CD4-positive, alpha-beta T cell treated with Interleukin-15 for 1 hour (primary cell): ENCODE results near the gene KMT2D.

Source experiments
- DNase-seq: peaks from one replicate; pipeline ENCODE4 v3.0.0-alpha.2; 2020

KMT2D gene

DNA sequence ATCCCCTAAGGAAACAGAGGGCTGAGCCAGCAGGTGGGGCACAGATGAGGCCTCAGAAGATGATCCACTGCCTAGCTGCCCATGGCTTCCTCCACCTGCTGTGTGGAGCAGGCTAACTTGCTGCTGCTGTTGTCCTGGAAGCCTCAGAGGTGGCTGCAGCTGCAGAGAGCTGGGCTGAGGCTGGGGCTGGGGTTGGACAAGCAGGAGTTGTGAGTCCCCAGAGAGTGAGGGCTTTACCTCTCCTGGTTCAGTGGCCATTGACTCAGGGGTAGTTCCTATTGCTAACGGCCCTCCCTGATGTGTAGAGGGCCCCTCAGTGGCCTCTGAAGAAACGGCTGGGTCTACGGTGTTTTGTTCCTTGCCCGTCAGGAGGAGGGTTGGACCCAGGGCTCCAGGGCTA is 28.3 kb downstream of the KMT2D start:
- no peak for DNase-seq

- DNase-seq = no peak
These were observed 28.9 kb downstream of the KMT2D start for GRCh38 chr12:49031573-49032161.

DNA sequence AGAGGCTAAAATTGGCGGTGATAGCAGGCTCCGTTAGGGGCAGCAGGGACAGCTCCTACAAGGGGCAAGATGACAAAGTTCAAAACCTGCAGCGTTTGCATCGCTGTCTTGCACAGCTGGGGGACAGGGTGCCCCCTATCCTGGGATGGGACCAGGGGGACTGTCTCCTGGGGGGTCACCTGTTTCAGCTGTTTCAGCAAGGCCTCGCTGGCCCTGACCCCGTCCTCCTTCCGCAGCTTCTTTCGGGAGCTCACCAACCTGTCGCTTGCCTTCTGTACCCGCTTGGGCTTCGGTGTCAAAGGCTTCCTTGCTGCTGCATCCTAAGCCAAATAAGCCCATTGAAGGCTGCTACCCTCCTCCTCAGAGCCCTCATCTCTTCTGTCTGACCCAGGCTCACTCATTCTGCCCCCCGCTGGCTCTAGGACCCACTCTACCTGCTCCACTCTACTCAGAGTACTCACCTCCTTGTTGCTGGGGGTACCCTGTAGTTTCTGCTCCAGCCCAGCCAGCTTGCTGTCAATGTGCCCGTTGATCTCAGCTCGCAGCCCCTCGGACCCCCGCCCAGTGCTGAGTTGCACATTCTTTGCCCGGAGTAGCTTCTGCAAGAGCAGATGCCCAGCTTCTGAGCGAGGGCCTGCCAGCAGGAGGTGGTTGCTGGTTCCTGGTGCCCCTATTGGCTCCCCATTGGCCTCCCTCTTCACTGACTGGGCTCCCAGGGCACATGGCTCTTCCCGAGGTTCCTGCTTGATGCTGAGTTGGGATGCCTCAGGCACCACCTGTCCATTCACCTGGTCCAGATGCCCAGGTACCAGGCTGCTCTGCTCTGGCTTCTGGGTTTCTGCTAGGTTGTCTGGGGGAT is 29.7 kb downstream of the KMT2D start:
- DNase-seq = no peak

DNA sequence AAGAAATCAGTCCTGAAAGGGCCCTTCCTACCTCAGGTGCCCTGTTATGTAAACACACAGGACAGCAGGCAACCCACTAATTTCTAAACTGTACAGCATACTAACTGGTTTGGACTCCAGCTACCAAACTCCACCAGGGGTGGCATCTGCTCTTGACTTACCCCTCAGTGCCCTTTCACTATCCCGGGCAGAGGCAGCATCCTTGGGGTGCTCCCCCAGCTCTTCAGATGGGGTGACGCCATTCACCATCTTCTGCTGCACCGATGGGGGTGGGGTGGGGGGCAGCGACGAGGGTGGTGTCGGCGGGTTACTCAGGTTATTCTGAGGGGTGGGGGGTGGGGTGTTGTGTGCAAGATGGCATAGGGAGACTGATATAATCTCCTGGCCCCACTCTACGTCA is 30.5 kb downstream of the KMT2D start:
- no peak for DNase-seq

GRCh38 chr12:49028666-49029275 is 31.8 kb downstream of the KMT2D start:
- DNase-seq = no peak

GRCh38 chr12:49027846-49028555 is 32.6 kb downstream of the KMT2D start:
- no peak for DNase-seq

GRCh38 chr12:49026678-49027480 is 33.7 kb downstream of the KMT2D start:
- DNase-seq = no peak

DNA sequence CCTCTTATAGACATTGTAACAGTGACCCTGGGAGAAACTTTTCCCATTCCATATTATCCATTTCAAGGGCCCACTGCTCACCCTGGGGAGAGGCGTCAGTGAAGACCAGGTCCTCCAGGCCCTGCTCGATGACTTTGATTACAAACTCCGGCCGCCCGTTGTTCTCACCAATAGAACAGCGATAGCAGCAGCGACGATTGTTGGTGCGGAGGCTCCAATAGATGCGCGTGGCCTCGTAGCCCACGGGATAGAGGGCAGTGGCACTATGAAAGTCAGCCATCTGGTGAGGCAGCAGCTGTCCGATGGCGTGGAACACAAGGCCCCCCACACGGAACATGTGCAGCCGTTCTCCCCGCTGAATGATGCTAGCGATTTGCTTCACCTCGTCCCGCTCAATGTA is 34.5 kb downstream of the KMT2D start:
- DNase-seq = no peak

DNA sequence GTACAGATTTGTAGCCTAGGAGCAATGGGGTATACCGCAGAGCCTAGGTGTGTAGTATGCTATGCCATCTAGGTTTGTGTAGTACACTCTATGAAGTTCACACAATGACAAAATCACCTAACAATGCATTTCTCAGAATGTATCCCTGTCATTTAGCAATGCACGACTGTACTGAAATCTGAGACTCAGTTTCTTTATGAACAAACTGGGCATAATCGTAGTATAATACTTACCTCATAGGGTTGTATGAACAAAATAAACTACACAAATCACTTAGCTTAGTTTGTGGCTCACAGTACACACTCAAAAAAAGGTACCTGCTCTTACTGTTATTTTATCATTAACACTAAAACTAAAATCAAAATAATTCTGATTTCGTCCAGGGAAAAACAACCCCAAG is 35.1 kb downstream of the KMT2D start:
- no peak for DNase-seq

DNA sequence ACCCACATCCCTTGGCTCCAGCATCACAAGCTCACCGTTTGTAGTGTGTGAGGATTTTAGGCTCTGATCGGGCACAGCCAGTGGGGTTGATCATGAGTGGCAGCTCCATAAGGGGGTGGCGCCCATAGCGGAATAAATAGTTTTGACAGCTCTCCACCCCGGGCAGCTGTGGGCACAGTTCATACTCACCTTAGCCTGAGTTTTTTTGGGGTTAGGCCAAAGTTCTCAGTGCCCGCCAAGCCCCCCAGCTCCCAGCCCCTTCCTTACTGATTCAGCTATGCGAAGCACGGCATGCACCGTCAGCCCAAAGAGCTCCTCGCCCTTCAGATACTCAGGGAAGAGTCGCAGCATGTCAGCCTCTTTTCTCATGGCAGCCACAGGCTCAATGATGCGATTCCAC is 36.1 kb downstream of the KMT2D start:
- no peak for DNase-seq

- DNase-seq = no peak
These were observed 36.8 kb downstream of the KMT2D start for GRCh38 chr12:49023812-49024211.

GRCh38 chr12:49022558-49023178 is 37.9 kb downstream of the KMT2D start:
- no peak for DNase-seq

- DNase-seq = no peak
These were observed 39.2 kb downstream of the KMT2D start for GRCh38 chr12:49021292-49021915.

GRCh38 chr12:49020441-49020840 is 40.2 kb downstream of the KMT2D start:
- no peak for DNase-seq

GRCh38 chr12:49019443-49020324 is 40.9 kb downstream of the KMT2D start:
- DNase-seq = peak; percentile 71

- no peak for DNase-seq
These were observed 41.5 kb downstream of the KMT2D start for GRCh38 chr12:49019120-49019430.

DNA sequence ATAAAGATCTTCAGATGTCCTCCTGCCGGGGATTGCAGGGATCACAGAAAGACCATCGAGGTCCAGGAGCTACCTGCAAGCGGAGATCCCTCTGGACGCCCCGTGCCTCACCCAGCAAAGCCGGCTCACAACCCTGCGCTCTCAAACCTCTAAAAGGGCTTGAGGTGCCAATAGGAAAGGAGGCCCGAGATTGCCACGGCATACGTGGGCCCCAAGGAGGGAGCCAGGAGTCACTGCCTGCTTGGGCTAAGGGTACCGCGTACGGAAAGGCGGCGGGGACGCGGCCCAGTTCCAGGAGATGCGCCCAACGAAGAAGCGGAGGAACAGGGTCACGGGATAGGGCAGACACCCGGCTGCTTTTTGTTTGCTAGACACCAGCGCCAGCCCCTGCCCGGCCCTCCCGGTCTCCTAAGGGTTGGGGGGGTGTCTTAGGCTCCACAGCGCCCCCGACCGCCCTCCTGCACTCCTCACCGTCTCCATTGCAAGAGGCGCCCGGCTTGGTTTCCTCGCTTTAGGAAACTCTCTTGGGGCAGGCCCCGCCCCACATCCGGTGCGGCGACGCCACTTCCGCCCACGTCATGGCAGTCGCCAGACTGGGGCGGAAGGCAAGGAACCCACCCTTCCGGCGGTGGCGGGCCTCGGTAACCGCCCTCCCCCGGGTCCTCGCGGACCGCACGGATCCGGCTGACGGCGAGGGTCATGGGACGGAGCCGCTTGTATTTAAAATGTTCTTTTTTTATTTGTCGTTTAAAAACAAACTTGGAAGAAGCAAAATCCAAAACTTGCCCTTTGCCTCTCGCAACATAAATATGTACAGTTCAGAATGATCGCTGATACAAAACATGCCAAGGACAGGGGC is 42.1 kb downstream of the KMT2D start, which contains the start of gene PRKAG1:
Gene PRKAG1 (minus strand): TSS at position 516 of the 859 bp plus-strand sequence. CDS start 36 bp downstream, at position 480.
- DNase-seq = peak; percentile 98

GRCh38 chr12:49017891-49018260 is 42.7 kb downstream of the KMT2D start:
- DNase-seq = peak; percentile 43

DNA sequence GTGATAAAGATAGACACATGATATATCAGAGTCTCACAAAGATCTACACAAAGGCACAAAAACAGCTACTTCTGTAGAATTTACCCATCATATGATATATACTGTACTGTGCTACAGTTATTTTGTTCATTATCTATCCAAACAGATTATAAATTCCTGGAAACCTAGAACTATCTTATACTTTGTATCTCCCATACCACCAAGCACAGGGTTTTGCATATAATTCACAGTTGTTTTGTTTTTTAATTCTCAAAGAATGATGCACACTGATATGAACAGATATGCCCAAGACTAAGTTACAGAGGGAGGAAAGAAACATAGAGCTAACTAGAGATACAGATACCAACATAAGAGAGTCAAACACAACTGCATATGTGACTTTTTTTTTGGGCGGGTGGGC is 45.4 kb downstream of the KMT2D start:
- DNase-seq = no peak

- DNase-seq = no peak
These were observed 46.0 kb downstream of the KMT2D start for GRCh38 chr12:49014547-49014946.
